ENCODE data around the gene FOXO3.

DNA sequence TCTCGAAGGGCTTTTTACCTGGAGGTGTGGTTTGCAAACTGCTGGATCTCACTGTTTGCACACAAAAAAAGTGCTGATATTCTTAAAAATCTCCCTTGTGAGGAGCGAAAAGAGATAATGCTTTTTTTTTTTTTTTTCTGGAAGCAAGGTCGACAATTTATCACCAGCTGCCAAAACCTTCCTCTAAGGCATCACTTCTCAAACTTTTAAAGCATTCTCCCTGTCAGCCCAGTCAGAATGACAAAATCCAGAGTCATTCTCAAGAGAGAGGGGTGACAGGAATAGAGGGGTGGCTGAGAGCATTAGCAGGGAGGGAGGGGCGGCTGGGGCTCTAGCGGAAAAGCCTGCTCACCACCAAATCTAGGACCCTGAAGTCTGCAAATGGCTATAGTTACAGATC, 150.4 kb downstream of the FOXO3 start:
- no peak for TF ChIP-seq POLR2A (IDR thresholded peaks at IDR 0.05)
- TF ChIP-seq, protein P1, sequence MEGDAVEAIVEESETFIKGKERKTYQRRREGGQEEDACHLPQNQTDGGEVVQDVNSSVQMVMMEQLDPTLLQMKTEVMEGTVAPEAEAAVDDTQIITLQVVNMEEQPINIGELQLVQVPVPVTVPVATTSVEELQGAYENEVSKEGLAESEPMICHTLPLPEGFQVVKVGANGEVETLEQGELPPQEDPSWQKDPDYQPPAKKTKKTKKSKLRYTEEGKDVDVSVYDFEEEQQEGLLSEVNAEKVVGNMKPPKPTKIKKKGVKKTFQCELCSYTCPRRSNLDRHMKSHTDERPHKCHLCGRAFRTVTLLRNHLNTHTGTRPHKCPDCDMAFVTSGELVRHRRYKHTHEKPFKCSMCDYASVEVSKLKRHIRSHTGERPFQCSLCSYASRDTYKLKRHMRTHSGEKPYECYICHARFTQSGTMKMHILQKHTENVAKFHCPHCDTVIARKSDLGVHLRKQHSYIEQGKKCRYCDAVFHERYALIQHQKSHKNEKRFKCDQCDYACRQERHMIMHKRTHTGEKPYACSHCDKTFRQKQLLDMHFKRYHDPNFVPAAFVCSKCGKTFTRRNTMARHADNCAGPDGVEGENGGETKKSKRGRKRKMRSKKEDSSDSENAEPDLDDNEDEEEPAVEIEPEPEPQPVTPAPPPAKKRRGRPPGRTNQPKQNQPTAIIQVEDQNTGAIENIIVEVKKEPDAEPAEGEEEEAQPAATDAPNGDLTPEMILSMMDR (IDR thresholded peaks at IDR 0.05), result no peak

All from testis (tissue), 2 donors.